ENCODE data around the gene ASGR1. TPM values are rescaled to one million over a fixed set of nuclear protein-coding genes. Genes with fewer than 3 reads are reported as not detected.

Gene ASGR1
- total RNA-seq, 4 donors from 2014 or later: 0.81 to 1.8 TPM; not detected in 2

DNA sequence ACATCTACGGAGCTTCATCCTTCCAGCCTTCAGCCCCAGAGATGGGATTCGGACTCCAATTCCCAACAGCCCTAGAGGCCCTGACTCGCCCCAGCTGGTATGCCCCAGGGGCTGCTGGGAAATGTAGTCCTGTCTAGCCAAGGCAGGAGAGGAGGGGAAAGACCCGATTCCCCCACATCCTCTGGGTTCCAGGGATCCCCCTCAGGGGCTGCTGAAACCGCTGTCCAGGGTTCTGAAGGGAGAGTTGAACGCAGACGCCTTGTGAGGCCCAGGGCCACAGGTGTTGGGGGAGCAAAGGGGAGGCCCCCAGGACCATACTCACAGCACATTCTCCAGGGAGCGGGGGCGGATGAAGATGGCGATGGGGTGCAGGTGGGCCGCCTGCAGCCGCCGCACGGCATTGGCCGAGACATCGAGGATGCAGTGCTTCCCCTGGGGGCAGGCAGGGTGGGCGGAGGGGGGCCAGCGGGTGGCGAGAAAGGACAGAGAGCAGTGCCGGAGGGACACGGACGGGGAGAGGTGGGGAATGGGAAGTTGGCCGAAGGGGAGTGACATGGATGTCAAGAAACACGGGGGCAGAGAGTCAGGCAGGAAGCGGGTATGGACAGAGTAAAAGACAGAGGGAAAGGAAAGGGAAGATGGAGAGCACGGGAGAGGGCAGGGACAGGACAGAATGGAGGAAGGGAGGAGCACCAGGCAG lies 12.6 kb upstream of the ASGR1 start:
- Histone ChIP-seq H3K36me3 (no peaks in the 10 kb centered on the region), H3K27me3 (no peaks in the 10 kb centered on the region), H3K9me3 (no peaks in the 10 kb centered on the region), H3K4me3 (peak overlapping the region in 1 of 4 donors; percentile 15), H3K4me1 (no peaks in the 10 kb centered on the region), H3K27ac (peak overlapping the region in 1 of 4 donors; percentile 27)
- in situ Hi-C loops (cut with MboI; ENCODE audit: low sequenced_read_pairs in 4 of 4) (no loop called here), intact Hi-C loops (cut with DNase I; ENCODE audit: low total_unique reads) (no loop called here)
- ATAC-seq (peak in 1 of 2 donors; percentile 87), DNase-seq (peak in 1 of 2 donors; percentile 51)
- TF ChIP-seq, protein P1, sequence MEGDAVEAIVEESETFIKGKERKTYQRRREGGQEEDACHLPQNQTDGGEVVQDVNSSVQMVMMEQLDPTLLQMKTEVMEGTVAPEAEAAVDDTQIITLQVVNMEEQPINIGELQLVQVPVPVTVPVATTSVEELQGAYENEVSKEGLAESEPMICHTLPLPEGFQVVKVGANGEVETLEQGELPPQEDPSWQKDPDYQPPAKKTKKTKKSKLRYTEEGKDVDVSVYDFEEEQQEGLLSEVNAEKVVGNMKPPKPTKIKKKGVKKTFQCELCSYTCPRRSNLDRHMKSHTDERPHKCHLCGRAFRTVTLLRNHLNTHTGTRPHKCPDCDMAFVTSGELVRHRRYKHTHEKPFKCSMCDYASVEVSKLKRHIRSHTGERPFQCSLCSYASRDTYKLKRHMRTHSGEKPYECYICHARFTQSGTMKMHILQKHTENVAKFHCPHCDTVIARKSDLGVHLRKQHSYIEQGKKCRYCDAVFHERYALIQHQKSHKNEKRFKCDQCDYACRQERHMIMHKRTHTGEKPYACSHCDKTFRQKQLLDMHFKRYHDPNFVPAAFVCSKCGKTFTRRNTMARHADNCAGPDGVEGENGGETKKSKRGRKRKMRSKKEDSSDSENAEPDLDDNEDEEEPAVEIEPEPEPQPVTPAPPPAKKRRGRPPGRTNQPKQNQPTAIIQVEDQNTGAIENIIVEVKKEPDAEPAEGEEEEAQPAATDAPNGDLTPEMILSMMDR (IDR thresholded peaks at IDR 0.05 in 4 of 5, conservative IDR thresholded peaks at IDR 0.05 in 1 of 5): no peak
- TF ChIP-seq POLR2A (IDR thresholded peaks at IDR 0.05): no peak

DNA sequence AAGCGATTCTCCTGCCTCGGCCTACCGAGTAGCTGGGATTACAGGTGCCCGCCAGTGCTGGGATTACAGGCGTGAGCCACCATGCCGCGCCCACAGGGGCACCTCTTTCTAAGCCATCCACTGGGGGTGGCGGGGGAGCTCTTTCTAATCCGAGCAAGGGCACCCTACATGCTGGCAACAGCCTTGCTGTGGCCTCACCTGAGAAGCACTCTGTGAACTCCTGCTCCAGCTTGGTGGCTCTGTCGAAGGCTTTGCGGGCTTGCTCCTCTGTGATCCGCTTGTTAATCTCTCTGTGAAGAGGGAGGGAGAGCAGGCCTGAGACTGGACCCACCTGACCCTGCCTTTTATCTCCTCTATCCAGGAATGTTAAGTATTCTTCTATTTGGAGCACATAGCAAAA lies 11.9 kb upstream of the ASGR1 start:
- Histone ChIP-seq H3K27me3 (no peaks in the 10 kb centered on the region), H3K4me3 (no peak overlapping the region), H3K9me3 (no peaks in the 10 kb centered on the region), H3K36me3 (no peaks in the 10 kb centered on the region), H3K27ac (no peak overlapping the region), H3K4me1 (no peaks in the 10 kb centered on the region)
- TF ChIP-seq, protein P1 (IDR thresholded peaks at IDR 0.05 in 4 of 5, conservative IDR thresholded peaks at IDR 0.05 in 1 of 5): no peak
- no peak for TF ChIP-seq POLR2A (IDR thresholded peaks at IDR 0.05)
- no peak for DNase-seq
- ATAC-seq: no peak
- in situ Hi-C loops (cut with MboI; ENCODE audit: low sequenced_read_pairs in 4 of 4): no loop called here
- intact Hi-C loops (cut with DNase I; ENCODE audit: low total_unique reads): no loop called here

DNA sequence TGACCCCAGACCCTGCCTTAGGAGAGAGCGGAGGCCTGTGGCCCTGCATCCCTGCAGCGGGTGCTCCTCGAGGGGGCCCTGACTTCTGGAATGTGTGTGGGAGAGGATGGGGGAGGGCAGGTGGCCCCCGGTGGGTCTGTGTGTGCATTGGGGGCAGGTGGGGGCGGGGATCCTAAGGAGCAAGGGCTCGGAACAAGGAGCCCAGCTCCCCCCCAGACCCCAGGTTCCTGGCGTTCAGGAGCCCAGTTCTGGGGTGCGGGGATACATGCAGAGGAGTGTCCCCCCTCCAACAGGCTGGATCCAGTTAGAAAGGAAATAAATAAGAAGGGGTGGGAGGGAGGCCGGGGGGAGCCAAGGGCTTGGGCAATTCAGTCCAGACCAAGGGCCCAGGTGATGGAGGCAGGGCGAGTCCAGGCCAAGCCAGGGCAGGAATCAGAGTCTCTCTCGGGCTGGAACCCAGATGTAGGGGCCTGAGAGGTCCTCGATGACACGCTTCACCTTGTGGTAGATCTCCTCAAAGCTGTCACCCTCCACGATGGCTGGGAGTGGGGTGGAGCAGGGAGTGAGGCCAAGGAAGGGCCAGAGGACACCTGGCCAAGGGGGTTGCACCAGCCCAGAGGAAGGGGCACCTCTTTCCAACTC lies 11.2 kb upstream of the ASGR1 start:
- TF ChIP-seq, protein P1 (IDR thresholded peaks at IDR 0.05 in 4 of 5, conservative IDR thresholded peaks at IDR 0.05 in 1 of 5): no peak
- no peak for TF ChIP-seq POLR2A (IDR thresholded peaks at IDR 0.05)
- in situ Hi-C loops (cut with MboI; ENCODE audit: low sequenced_read_pairs in 4 of 4) (no loop called here), intact Hi-C loops (cut with DNase I; ENCODE audit: low total_unique reads) (no loop called here)
- H3K4me1 ChIP-seq: no peaks in the 10 kb centered on the region
- no peak overlapping the region for H3K27ac ChIP-seq
- no peaks in the 10 kb centered on the region for H3K27me3 ChIP-seq
- H3K4me3 ChIP-seq: no peak overlapping the region
- H3K36me3 ChIP-seq: no peaks in the 10 kb centered on the region
- no peak for DNase-seq
- no peaks in the 10 kb centered on the region for H3K9me3 ChIP-seq
- no peak for ATAC-seq

DNA sequence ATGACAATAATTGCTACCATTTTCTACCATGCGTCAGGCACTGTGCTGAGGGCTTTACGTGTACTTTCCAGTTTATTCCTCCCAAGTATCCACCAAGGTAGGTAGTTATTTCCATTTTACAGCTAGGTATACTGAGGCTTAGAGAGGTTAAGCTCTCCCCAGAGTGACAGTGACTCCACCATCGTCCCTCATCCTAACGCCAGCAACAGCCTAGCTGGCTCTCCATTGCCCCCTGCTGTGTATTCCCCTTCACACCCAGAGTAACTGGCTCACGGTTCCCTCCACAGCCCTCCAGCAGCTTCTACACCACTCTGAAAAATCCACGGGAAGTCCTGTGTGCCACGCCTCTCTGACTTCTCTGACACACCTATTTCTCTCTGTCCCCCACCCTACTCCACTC lies 7.1 kb upstream of the ASGR1 start:
- no peak overlapping the region for H3K4me3 ChIP-seq
- no peaks in the 10 kb centered on the region for H3K27me3 ChIP-seq
- no peak for ATAC-seq
- TF ChIP-seq, protein P1 (IDR thresholded peaks at IDR 0.05 in 4 of 5, conservative IDR thresholded peaks at IDR 0.05 in 1 of 5): no peak
- no peak for TF ChIP-seq POLR2A (IDR thresholded peaks at IDR 0.05)
- intact Hi-C loops (cut with DNase I; ENCODE audit: low total_unique reads) (no loop called here), in situ Hi-C loops (cut with MboI; ENCODE audit: low sequenced_read_pairs in 4 of 4) (no loop called here)
- H3K4me1 ChIP-seq: no peaks in the 10 kb centered on the region
- no peaks in the 10 kb centered on the region for H3K36me3 ChIP-seq
- no peak overlapping the region for H3K27ac ChIP-seq
- DNase-seq: no peak
- no peaks in the 10 kb centered on the region for H3K9me3 ChIP-seq

All from gastrocnemius medialis (tissue), 4 donors.